ENCODE data around the gene IFIT3. TPM values are rescaled to one million over a fixed set of nuclear protein-coding genes. Genes with fewer than 3 reads are reported as not detected.
"Not testable (repeated sequence)": the region's sequence is repeated elsewhere in the genome, so short reads cannot be mapped to it uniquely, and the experiment has no call there.

The IFIT3 gene
- total RNA-seq, 1 donor from 2014 or later, result 47.2 TPM

DNA sequence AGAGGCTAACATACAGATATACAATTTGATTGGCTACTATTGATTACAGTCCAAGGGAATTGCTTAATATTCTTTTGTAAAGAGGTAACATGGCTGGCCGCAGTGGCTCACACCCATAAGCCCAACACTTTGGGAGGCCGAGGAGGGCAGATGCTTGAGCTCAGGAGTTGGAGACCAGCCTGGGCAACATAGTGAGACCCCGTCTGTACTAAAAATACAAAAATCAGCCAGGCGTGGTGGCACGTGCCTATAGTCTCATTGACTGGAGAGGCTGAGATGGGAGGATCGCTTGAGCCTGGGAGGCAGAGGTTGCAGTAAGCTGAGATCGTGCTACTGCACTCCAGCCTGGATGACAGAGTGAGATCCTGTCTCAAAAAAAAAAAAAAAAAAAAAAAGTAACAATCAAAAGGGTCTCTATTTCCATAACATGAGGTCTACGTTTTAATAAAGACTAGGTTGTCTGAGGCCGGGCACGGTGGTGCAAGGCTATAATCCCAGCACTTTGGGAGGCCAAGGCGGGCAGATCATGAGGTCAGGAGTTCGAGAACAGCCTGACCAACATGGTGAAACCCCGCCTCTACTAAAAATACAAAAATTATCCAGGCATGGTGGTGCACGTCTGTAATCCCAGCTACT lies 3.8 kb downstream of the IFIT3 start:
- not testable (repeated sequence) for DNase-seq (ENCODE audit: extremely low read depth, low read depth, low spot score)

DNA sequence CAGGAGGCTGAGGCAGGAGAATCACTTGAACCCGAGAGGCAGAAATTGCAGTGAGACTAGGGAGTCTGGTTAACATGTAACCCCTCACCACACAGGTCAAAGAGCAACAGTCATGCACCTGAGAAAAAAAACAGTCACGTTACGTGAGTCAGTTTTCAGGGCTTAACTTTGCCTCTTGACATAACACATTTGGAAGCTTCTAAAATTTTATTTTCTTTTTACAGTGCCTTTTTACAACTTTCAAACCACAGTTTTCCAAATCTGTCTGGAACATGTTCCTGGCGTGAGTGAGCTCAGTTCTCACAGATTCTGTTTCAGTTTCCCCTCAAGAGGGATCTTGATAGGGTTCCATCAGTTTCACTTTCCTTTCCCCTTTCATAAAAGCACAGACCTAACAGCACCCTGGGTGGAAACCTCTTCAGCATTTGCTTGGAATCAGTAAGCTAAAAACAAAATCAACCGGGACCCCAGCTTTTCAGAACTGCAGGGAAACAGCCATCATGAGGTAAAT lies 4.4 kb downstream of the IFIT3 start:
- no peak for DNase-seq (ENCODE audit: extremely low read depth, low read depth, low spot score)

DNA sequence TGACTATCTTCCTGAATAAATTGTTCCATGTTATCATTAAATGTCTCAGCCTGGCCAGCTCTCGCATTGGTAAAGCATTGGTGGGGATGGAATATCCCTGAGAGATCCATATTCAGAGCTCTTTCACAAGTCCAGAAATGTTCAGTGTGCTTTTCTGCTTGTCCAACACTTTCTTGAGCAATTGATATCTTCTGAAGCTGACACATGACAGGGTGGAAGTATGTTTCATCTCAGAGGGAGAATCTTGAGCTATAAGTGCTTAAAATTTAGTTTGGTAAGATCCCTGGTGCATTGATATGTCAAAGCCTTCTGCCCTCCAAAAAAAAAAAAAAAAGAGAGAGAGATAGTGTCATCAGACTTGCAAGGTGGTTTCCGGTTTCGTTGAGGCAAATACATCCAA lies 7.4 kb downstream of the IFIT3 start:
- DNase-seq (ENCODE audit: extremely low read depth, low read depth, low spot score), result no peak

DNA sequence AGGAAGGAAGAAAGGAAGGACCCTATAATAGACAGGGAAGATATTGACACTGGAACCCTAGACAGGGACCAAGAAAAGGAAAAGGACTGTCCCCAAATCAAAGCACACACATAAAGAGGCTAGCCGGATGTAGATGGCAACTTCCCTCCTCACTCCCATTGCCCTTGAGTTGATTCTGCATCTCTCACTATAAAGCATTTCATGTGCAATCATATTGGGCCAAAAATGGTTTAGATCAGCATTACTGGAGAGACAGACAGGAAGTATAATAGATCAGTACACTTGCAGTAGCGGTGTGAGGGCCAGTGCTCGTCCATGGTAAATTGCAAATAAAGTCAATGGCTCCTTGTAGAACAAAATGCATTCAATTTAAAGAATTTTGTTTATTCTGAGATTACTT lies 8.4 kb downstream of the IFIT3 start:
- DNase-seq (ENCODE audit: extremely low read depth, low read depth, low spot score), result no peak

DNA sequence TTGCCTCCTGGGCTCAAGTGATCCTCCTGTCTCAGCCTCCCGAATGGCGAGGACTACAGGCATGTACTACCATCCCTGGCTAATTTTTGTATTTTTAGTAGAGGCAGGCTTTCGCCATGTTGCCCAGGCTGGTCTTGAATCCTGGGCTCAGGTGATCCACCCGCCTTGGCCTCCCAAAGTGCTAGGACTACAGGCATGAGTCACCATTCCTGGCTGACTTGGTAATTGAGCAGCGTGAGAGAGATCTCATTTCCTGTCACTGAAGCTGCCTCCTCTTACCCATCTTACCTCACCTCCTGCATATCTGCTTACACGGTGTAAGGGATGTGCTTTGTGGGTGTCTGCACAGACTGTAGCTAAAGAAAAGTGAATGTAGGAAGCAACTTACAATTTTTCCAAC lies 9.7 kb downstream of the IFIT3 start:
- DNase-seq (ENCODE audit: extremely low read depth, low read depth, low spot score), result no peak

DNA sequence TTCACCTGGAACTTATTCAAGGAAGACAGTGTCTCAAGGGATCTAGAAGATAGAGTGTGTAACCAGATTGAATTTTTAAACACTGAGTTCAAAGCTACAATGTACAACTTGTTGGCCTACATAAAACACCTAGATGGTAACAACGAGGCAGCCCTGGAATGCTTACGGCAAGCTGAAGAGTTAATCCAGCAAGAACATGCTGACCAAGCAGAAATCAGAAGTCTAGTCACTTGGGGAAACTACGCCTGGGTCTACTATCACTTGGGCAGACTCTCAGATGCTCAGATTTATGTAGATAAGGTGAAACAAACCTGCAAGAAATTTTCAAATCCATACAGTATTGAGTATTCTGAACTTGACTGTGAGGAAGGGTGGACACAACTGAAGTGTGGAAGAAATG lies 10.9 kb downstream of the IFIT3 start:
- DNase-seq (ENCODE audit: extremely low read depth, low read depth, low spot score), result no peak

DNA sequence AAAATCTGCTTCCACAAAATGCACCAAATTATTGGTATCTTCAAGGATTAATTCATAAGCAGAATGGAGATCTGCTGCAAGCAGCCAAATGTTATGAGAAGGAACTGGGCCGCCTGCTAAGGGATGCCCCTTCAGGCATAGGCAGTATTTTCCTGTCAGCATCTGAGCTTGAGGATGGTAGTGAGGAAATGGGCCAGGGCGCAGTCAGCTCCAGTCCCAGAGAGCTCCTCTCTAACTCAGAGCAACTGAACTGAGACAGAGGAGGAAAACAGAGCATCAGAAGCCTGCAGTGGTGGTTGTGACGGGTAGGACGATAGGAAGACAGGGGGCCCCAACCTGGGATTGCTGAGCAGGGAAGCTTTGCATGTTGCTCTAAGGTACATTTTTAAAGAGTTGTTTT lies 12.1 kb downstream of the IFIT3 start:
- DNase-seq (ENCODE audit: extremely low read depth, low read depth, low spot score), result no peak

DNA sequence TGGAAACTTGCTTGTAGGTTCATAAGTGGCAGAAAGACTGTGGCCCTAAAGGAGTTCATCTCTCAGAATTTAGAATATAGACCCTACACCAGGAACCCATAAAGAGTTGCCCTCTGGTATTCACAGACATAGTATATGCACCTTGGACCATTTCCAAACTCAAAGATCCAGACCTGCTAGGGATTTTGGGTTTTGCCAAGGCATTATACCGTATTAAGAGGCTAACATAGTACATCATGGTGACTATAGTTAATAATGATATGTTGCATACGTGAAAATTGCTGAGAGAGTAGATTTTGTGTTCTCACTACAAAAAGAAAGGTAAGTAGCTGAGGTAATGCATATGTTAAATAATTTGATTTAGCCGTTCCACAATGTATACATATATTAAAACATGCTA lies 13.9 kb downstream of the IFIT3 start:
- DNase-seq (ENCODE audit: extremely low read depth, low read depth, low spot score), result no peak

DNA sequence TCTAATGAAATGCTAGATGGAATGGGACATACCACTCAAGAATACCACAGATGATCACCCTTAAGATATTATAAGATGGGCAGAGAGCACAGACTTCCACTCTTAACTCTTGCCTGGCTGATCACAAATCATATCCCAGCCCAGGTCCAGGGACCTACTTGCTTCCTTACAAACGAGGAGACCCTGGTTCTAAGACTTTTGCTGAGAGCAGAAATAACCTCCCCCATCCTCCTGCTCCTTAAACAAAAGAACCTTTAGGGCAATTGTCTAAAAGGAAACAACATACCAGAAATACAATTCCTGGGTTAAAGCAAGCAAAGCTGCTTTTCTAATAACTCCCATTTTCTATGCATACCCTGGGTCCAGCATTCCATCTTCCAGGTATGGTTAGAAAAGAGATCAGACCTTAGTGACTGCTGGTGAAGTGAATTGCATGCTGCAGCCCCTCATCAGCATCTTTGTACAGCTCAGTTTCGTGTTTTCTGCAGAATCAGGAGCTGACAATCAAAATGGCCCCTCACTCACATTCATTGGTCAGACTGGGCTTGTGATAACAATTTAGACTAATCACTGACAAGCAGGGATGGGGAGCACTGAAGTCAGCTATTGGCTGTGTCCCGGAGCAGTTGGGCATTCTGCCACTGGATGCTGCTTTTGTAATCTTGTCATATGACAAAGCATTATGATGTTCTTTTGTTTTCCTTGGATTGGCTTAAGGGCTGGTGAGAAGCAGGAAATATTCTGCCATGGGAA lies 14.6 kb downstream of the IFIT3 start:
- peak; percentile 42 for DNase-seq (ENCODE audit: extremely low read depth, low read depth, low spot score)

DNA sequence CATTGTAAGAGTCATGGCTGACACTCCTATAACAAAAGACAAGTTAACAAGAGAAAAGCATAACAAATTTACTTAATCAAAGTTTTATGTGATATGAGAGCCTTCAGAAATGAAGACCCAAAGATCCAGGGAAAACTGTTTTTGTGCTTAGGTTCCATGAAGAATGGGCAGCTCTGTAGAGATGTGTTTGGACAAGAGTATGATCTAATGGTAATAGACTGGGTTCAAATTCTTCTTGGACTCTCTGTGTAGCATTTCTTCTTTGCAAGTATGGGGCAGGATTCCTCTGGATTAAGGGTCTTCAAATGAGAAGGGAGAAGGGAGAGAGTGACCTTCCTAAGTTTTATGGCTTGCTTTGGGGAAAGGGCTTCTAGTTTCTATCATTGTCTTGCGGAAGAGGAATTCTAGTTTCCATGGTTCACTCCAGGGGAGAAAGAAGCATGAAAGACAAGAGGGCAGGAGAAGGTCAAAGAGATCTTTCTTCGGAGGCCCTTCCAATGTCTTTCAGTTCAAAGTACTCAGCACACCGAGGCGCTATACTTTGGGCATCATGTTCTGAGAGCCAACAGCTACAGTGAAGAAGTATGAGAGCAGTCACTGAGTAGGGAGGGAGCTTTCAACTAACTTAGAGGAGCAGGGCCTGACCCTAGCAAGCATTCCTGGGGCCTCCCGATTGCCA lies 15.4 kb downstream of the IFIT3 start:
- DNase-seq (ENCODE audit: extremely low read depth, low read depth, low spot score), result no peak

DNA sequence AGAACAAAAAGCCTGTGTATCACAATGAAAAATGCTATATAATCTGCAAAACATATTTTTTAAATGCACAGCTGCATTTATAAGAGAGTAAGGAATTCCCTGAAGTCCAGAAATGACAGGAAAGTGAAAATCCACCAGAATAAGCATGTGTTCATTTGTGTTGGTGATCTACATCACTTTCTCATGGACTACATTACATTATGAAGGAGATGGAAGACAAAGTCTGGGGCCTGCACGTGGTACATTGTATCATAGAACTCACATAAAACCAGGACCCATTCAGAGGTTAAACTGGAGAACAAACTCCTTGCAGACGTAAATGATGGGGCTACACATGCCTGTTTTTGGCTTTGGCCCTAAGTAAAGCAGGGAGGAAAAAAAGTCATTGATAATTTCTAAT lies 16.4 kb downstream of the IFIT3 start:
- no peak for DNase-seq (ENCODE audit: extremely low read depth, low read depth, low spot score)

DNA sequence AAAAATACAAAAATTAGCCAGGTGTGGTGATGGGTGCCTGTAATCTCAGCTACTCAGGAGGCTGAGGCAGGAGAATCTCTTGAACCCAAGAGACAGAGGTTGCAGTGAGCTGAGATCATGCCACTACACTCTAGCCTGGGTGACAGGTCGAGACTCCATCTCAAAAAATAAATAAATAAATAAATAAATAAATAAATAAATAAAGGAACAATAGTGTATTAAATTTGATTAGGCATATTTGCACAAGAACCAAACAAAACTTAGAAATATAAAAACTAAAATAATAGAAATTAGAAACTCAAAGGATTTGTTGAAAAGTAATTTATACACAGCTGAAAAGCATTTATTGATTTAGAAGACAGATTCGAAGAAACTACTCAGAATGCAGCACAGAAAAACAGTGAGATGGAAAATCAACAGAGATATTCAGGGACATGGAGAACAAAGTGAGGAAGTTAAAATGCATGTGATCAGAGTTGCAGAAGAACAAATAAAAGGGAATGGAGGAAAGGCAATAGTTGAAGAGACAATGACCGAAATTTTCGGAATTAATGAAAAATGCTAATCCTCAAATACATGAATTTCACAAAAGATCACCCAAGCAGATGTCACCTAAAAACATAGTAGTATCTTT lies 17.7 kb downstream of the IFIT3 start:
- DNase-seq (ENCODE audit: extremely low read depth, low read depth, low spot score), result no peak

DNA sequence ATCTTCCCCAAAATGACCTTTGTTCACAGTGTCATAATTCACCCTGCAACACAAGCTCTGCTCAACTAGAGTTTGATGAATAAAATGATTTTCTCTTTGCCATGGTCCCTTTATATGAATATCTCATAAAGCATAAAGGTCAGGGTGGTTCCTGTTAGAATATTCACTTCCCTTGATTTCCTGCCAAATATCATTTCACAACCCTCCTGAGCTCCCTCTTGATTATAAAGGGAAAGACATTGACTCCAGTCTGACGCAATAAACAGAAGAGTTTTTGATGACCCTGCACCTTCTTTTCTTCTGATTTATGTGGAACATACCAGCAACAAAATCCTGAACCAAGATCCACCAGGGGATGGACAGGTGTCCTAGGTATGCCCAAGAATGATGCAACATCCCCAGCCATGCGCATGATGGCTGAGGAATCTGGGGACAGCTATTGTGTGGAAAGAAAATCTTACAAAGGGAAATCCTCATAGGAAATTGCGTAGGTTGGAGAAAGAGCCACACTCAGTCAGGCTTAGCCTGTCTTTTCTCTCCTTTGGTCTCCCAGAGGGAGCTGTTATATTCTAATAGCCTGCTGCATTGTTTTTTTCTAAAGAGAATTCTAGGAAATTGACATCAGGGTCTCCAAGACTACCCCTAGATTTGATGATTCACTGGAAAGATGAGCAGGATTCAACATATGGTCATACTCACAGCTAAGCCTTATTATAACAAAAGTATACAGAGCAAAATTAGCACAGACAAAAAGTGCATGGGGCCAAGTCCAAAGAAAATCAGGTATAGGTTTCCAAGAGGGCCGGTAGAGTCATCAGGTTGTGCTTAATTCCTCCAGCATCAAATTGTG lies 18.8 kb downstream of the IFIT3 start:
- DNase-seq (ENCODE audit: extremely low read depth, low read depth, low spot score), result no peak

DNA sequence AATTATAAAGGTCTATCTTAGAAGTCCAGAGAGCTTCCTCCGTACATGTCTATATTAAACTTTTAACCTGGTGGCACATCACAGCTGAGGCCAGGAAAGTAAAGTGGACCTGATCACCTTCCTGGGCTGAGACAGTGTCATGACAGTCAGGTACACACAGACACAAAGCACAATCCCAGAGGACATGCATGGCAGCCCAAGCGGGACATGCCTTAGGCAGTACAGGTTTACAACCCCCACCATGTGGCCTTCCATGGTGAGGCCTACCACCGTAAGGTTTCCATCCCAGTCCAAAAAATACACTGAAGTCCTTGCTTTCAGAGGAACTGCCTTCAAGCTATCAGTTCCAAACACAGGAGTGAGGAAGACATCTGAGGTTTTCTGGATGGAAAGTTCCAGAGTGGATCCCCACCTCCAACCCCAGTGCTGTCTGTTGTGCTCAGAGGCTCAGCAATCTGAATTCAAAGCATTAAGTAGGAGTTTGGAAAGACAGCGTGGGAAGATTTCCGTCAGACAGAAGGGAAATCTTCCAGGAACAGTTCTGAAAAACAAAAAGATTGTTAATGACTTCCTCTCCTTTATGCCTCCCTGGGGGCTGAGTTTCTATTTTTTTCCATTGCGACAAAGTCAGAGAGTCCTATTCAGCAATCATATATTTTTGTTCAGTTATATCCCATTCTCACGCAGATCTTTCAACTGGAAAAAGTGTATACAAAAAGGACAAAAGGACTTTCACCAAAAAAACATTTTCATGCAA lies 20.1 kb downstream of the IFIT3 start:
- no peak for DNase-seq (ENCODE audit: extremely low read depth, low read depth, low spot score)

DNA sequence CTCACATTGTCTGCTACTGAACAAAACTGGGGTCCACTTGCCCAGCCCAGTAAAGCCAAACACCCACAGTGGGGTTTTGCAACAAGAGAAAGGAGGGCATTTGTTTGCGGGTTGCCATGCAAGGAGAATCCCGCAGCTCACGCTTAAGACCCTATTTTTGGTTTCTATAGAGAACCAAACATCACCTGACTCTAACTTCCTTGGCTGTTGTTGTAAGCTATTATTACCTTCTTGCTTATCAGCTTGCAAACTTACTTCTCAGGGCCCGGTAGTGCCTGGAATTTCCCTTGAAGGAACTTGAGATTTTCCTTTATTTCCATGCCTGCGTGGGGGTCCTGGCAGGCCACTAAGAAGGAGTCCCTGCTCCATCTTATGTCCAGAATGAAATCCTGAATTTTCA lies 20.7 kb downstream of the IFIT3 start:
- DNase-seq (ENCODE audit: extremely low read depth, low read depth, low spot score), result no peak

DNA sequence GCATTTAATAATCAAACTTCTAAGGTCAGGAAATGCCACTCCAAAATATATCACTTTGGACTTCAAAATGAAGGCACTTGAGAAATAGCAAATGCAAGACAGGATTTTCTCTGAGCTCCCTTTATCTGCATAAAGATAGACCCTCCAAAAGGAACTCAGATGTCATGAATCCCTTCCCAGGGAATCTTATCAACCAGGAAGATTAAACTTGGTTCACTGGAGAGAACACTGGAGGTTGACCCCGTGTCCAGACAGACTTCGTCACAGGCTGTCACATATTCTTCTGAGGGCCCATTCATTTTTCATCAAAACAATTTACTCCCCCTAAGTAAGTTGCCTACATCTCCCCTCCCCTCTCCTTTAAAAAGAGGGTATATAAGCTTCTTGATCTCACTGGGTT lies 21.2 kb downstream of the IFIT3 start:
- DNase-seq (ENCODE audit: extremely low read depth, low read depth, low spot score), result no peak

DNA sequence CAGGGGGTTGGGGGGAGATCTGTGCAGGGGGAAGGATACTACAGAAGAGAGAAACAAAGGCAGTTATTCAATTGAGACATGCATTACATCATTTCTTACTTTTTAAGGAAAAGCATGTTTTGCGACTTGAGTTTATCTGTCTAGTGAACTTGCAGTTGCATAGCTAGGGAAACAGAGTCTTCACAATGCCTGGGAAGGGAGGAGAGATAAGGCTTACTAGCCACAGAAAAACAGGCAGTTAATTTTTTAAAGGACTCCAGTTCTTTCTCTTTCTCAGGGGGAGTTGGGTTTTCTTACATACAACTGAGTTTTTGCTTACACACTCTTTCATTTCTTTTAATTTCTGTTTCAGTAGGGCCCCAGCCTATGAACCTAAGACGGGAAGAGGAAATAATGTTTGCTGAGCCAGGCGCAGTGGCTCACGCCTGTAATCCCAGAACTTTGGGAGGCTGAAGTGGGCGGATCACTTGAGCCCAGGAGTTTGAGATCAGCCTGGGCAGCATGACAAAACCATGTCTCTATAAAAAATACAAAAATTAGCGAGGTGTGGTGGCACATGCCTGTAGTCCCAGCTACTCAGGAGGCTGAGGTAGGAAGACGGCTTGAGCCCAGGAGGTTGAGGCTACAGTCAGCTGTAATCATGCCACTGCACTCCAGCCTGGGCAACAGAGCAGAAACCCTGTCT lies 23.0 kb downstream of the IFIT3 start:
- not testable (repeated sequence) for DNase-seq (ENCODE audit: extremely low read depth, low read depth, low spot score)

DNA sequence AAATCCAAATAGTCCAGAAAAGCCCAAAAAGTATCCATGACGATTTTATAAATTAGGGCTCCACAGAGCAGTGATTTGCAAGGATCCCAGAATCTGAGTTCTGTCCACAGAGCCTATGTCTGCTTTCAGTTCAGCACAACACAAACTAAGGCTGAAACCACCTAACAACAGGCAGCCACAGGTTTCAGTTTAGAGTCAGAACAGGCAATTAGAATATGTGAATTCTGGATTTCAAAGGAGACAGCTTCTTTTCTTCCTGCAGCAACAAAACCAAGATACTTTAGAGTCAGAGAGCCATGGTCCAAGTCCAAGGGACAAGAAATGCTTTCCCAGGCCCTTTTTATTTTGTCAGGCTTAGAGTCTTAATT lies 23.6 kb downstream of the IFIT3 start:
- DNase-seq (ENCODE audit: extremely low read depth, low read depth, low spot score), result no peak
